NCI-H510A treated with DMSO at 0.1 percent for 48 hours (cell line): ENCODE results near the gene CGNL1.

Source experiments
- DNase-seq: peaks from one replicate; lab custom pipeline; 2025; lab: John Stamatoyannopoulos, UW

Gene CGNL1

GRCh38 chr15:57387564-57388076, 11.3 kb downstream of the CGNL1 start:
- peak; percentile 75 for DNase-seq

- DNase-seq: no peak
These were observed 12.2 kb downstream of the CGNL1 start for GRCh38 chr15:57388464-57388863.

- no peak for DNase-seq
These were observed 13.7 kb downstream of the CGNL1 start for GRCh38 chr15:57389991-57390390.

- no peak for DNase-seq
These were observed 14.3 kb downstream of the CGNL1 start for GRCh38 chr15:57390583-57390982.

- DNase-seq: no peak
These were observed 15.2 kb downstream of the CGNL1 start for GRCh38 chr15:57391537-57391936.

- no peak for DNase-seq
These were observed 16.8 kb downstream of the CGNL1 start for GRCh38 chr15:57393061-57393460.

- DNase-seq: no peak
These were observed 19.0 kb downstream of the CGNL1 start for GRCh38 chr15:57395292-57395691.

GRCh38 chr15:57398336-57398735, 22.0 kb downstream of the CGNL1 start:
- DNase-seq: peak; percentile 38

GRCh38 chr15:57401546-57401945, 25.2 kb downstream of the CGNL1 start:
- DNase-seq: no peak

- no peak for DNase-seq
These were observed 26.7 kb downstream of the CGNL1 start for GRCh38 chr15:57403017-57403416.

GRCh38 chr15:57403566-57404325, 27.4 kb downstream of the CGNL1 start:
- DNase-seq: no peak

- DNase-seq: no peak
These were observed 28.8 kb downstream of the CGNL1 start for GRCh38 chr15:57405133-57405532.

- DNase-seq: no peak
These were observed 29.9 kb downstream of the CGNL1 start for GRCh38 chr15:57406062-57406772.

GRCh38 chr15:57410373-57410772, 34.1 kb downstream of the CGNL1 start:
- DNase-seq: no peak

GRCh38 chr15:57411945-57412768, 35.9 kb downstream of the CGNL1 start:
- no peak for DNase-seq

- no peak for DNase-seq
These were observed 39.3 kb downstream of the CGNL1 start for GRCh38 chr15:57415602-57416001.

- DNase-seq: no peak
These were observed 42.3 kb downstream of the CGNL1 start for GRCh38 chr15:57418635-57419034.

GRCh38 chr15:57419335-57419734, 43.0 kb downstream of the CGNL1 start:
- DNase-seq: no peak

- no peak for DNase-seq
These were observed 44.8 kb downstream of the CGNL1 start for GRCh38 chr15:57421110-57421509.

- DNase-seq: no peak
These were observed 45.2 kb downstream of the CGNL1 start for GRCh38 chr15:57421551-57421950.

GRCh38 chr15:57422113-57422754, 45.9 kb downstream of the CGNL1 start:
- no peak for DNase-seq

GRCh38 chr15:57423599-57424140, 47.4 kb downstream of the CGNL1 start:
- DNase-seq: no peak
